ENCODE measurements around the gene OR10A5. TPM values are rescaled to one million over a fixed set of nuclear protein-coding genes. Genes with fewer than 3 reads are reported as not detected.

OR10A5 gene
- total and polyA plus RNA-seq, 2 experiments from 2014 or later: 0.37 TPM; not detected in 1

DNA sequence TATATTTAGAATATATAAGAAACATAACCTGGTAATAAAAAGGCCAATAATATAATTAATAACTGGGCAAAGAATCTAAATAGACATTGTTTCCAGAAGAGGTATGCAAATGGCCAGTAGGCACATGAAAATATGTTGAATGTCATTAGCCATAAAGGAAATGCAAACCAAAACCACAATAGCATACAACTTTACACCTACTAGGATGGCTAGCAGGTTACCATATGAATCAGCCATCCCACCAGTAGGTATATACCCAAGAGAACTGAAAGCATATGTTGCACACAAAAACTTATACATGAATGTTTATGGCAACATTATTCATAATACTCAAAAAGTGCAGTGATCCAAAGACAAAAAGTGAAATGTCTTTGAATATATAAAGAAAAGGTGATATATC is 49.5 kb downstream of the OR10A5 start:
- Histone ChIP-seq H3K36me3 (ENCODE audit: insufficient read depth) (no peaks in the 10 kb centered on the region), H3F3A (replicated peaks; ENCODE audit: low read depth) (no peaks in the 10 kb centered on the region), H2AFZ (no peak overlapping the region), H3K27me3 (ENCODE audit: insufficient read depth) (no peaks in the 10 kb centered on the region), H4K20me1 (replicated peaks; ENCODE audit: insufficient read depth) (no peaks in the 10 kb centered on the region), H3K9me2 (ENCODE audit: insufficient read depth) (no peaks in the 10 kb centered on the region), H3K4me2 (no peak overlapping the region), H3K79me2 (replicated peaks; ENCODE audit: insufficient read depth) (no peaks in the 10 kb centered on the region), H3K4me1 (ENCODE audit: insufficient read depth) (no peaks in the 10 kb centered on the region), H3K4me3 (no peak overlapping the region), H3K27ac (ENCODE audit: low read depth) (no peak overlapping the region)
- DNase-seq (ENCODE audit: low spot score): no peak
- ATAC-seq: no peak
- TF ChIP-seq STAT1 (IDR thresholded peaks at IDR 0.05; ENCODE audit: unreplicated experiment) (no peak), EZH2 (IDR thresholded peaks at IDR 0.05; ENCODE audit: low read depth, unreplicated experiment) (no peak), ZNF331 (CRISPR knock-in tag; IDR thresholded peaks at IDR 0.05; ENCODE audit: low read depth) (no peak)
- TF ChIP-seq, protein P1, sequence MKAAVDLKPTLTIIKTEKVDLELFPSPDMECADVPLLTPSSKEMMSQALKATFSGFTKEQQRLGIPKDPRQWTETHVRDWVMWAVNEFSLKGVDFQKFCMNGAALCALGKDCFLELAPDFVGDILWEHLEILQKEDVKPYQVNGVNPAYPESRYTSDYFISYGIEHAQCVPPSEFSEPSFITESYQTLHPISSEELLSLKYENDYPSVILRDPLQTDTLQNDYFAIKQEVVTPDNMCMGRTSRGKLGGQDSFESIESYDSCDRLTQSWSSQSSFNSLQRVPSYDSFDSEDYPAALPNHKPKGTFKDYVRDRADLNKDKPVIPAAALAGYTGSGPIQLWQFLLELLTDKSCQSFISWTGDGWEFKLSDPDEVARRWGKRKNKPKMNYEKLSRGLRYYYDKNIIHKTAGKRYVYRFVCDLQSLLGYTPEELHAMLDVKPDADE (IDR thresholded peaks at IDR 0.05): no peak
- no peaks in the 10 kb centered on the region for H3K27me3 Mint-ChIP-seq (ENCODE audit: insufficient read depth, low read depth, poor library complexity)
- no peaks in the 10 kb centered on the region for H3K36me3 Mint-ChIP-seq (ENCODE audit: low read depth)
- H3K4me1 Mint-ChIP-seq: no peaks in the 10 kb centered on the region
- H3K4me3 Mint-ChIP-seq: no peak overlapping the region
- no peak overlapping the region for H3K27ac Mint-ChIP-seq
- no peaks in the 10 kb centered on the region for H3K9me3 Mint-ChIP-seq

Other genes starting within 250 kb of the OR10A5 start
- gene RRP8, start 242.1 kb upstream of the OR10A5 start, total RNA-seq (2014; rRNA removed; shearing (Covaris generic)): 7.4 and 9.8 TPM in 2 replicates
- 13.5 and 13.7 TPM in 2 replicates for gene RRP8, start 242.1 kb upstream of the OR10A5 start, polyA plus RNA-seq (2016; fragmentation: Nextera tagmentation; extraction: Ambion mirVana)
- gene ILK, start 241.9 kb upstream of the OR10A5 start, total RNA-seq (2014; rRNA removed; shearing (Covaris generic)): 75.1 and 91.0 TPM in 2 replicates
- gene ILK, start 241.9 kb upstream of the OR10A5 start, polyA plus RNA-seq (2016; fragmentation: Nextera tagmentation; extraction: Ambion mirVana): 62.6 and 64.5 TPM in 2 replicates
- gene TAF10, start 233.5 kb upstream of the OR10A5 start, total RNA-seq (2014; rRNA removed; shearing (Covaris generic)): 102 and 108 TPM in 2 replicates
- gene TAF10, start 233.5 kb upstream of the OR10A5 start, polyA plus RNA-seq (2016; fragmentation: Nextera tagmentation; extraction: Ambion mirVana): 253 and 277 TPM in 2 replicates
- gene TPP1, start 226.3 kb upstream of the OR10A5 start, total RNA-seq (2014; rRNA removed; shearing (Covaris generic)): 49.7 and 73.5 TPM in 2 replicates
- 18.7 and 21.7 TPM in 2 replicates for gene TPP1, start 226.3 kb upstream of the OR10A5 start, polyA plus RNA-seq (2016; fragmentation: Nextera tagmentation; extraction: Ambion mirVana)
- gene DCHS1, start 189.9 kb upstream of the OR10A5 start, total RNA-seq (2014; rRNA removed; shearing (Covaris generic)): 16.5 and 20.7 TPM in 2 replicates
- gene DCHS1, start 189.9 kb upstream of the OR10A5 start, polyA plus RNA-seq (2016; fragmentation: Nextera tagmentation; extraction: Ambion mirVana): 1.9 and 2.3 TPM in 2 replicates
- gene MRPL17, start 162.3 kb upstream of the OR10A5 start, total RNA-seq (2014; rRNA removed; shearing (Covaris generic)): 26.7 and 53.8 TPM in 2 replicates
- gene MRPL17, start 162.3 kb upstream of the OR10A5 start, polyA plus RNA-seq (2016; fragmentation: Nextera tagmentation; extraction: Ambion mirVana): 81.8 and 85.5 TPM in 2 replicates
- gene OR2AG2, start 73.7 kb upstream of the OR10A5 start, total RNA-seq (2014; rRNA removed; shearing (Covaris generic)): 0.31 and 0.45 TPM in 2 replicates
- 0.11 and 0.26 TPM in 2 replicates for gene OR2AG2, start 73.7 kb upstream of the OR10A5 start, polyA plus RNA-seq (2016; fragmentation: Nextera tagmentation; extraction: Ambion mirVana)
- gene OR2AG1, start 62.7 kb upstream of the OR10A5 start, total RNA-seq (2014; rRNA removed; shearing (Covaris generic)): 0.04 TPM in 1 of 2 replicates, not detected in the other
- 0.07 and 0.16 TPM in 2 replicates for gene OR2AG1, start 62.7 kb upstream of the OR10A5 start, polyA plus RNA-seq (2016; fragmentation: Nextera tagmentation; extraction: Ambion mirVana)
- gene OR6A2, start 46.0 kb upstream of the OR10A5 start, total RNA-seq (2014; rRNA removed; shearing (Covaris generic)): 0.97 and 1.7 TPM in 2 replicates
- gene OR6A2, start 46.0 kb upstream of the OR10A5 start, polyA plus RNA-seq (2016; fragmentation: Nextera tagmentation; extraction: Ambion mirVana): 0.06 and 0.07 TPM in 2 replicates
- gene OR10A2, start 17.4 kb downstream of the OR10A5 start, total RNA-seq (2014; rRNA removed; shearing (Covaris generic)): not detected in 2 replicates
- gene OR10A2, start 17.4 kb downstream of the OR10A5 start, polyA plus RNA-seq (2016; fragmentation: Nextera tagmentation; extraction: Ambion mirVana): 0.14 and 0.27 TPM in 2 replicates
- not detected in 2 replicates for gene OR10A4, start 30.9 kb downstream of the OR10A5 start, total RNA-seq (2014; rRNA removed; shearing (Covaris generic))
- gene OR10A4, start 30.9 kb downstream of the OR10A5 start, polyA plus RNA-seq (2016; fragmentation: Nextera tagmentation; extraction: Ambion mirVana): 0.21 TPM in 1 of 2 replicates, not detected in the other
- gene OR2D2, start 46.8 kb downstream of the OR10A5 start, total RNA-seq (2014; rRNA removed; shearing (Covaris generic)): 0.24 and 1.3 TPM in 2 replicates
- gene OR2D2, start 46.8 kb downstream of the OR10A5 start, polyA plus RNA-seq (2016; fragmentation: Nextera tagmentation; extraction: Ambion mirVana): 0.24 TPM in 1 of 2 replicates, not detected in the other
- not detected in 2 replicates for gene OR2D3, start 75.3 kb downstream of the OR10A5 start, total RNA-seq (2014; rRNA removed; shearing (Covaris generic))
- gene OR2D3, start 75.3 kb downstream of the OR10A5 start, polyA plus RNA-seq (2016; fragmentation: Nextera tagmentation; extraction: Ambion mirVana): 0.21 and 0.65 TPM in 2 replicates
- 18.8 and 20.8 TPM in 2 replicates for gene ZNF215, start 80.7 kb downstream of the OR10A5 start, total RNA-seq (2014; rRNA removed; shearing (Covaris generic))
- gene ZNF215, start 80.7 kb downstream of the OR10A5 start, polyA plus RNA-seq (2016; fragmentation: Nextera tagmentation; extraction: Ambion mirVana): 17.3 and 17.6 TPM in 2 replicates
- 4.3 and 6.1 TPM in 2 replicates for gene ZNF214, start 174.7 kb downstream of the OR10A5 start, total RNA-seq (2014; rRNA removed; shearing (Covaris generic))
- 2.2 and 2.4 TPM in 2 replicates for gene ZNF214, start 174.7 kb downstream of the OR10A5 start, polyA plus RNA-seq (2016; fragmentation: Nextera tagmentation; extraction: Ambion mirVana)
- gene NLRP14, start 174.8 kb downstream of the OR10A5 start, total RNA-seq (2014; rRNA removed; shearing (Covaris generic)): 0.10 TPM in 1 of 2 replicates, not detected in the other
- 0.14 TPM in 1 of 2 replicates, not detected in the other for gene NLRP14, start 174.8 kb downstream of the OR10A5 start, polyA plus RNA-seq (2016; fragmentation: Nextera tagmentation; extraction: Ambion mirVana)
- 0.17 TPM in 1 of 2 replicates, not detected in the other for gene RBMXL2, start 243.3 kb downstream of the OR10A5 start, total RNA-seq (2014; rRNA removed; shearing (Covaris generic))
- gene RBMXL2, start 243.3 kb downstream of the OR10A5 start, polyA plus RNA-seq (2016; fragmentation: Nextera tagmentation; extraction: Ambion mirVana): not detected in 2 replicates

Data from GM23338 (cell line).